Endodermal cell (in vitro differentiated cells): ENCODE measurements around the gene ZFP28. TPM values are rescaled to one million over a fixed set of nuclear protein-coding genes. Genes with fewer than 3 reads are reported as not detected.

Source experiments
- DNase-seq: peaks from one replicate; pipeline ENCODE4 v3.0.0-alpha.2; 2017
- H3K27ac ChIP-seq: 2 replicates; pipeline ENCODE4 v1.5.1; 2013; ENCODE audit warnings: mild to moderate bottlenecking, low read depth, low read length, moderate library complexity
- H3K27me3 ChIP-seq: 2 replicates; pipeline ENCODE4 v1.6.1; 2013; ENCODE audit warnings: mild to moderate bottlenecking, low read length, moderate library complexity; ENCODE audit not compliant: insufficient read depth, control insufficient read depth, poor library complexity, severe bottlenecking
- H3K36me3 ChIP-seq: 2 replicates; pipeline ENCODE4 v1.7.0; 2013; ENCODE audit warnings: mild to moderate bottlenecking, low read length, moderate library complexity; ENCODE audit not compliant: control insufficient read depth, insufficient read depth
- H3K4me1 ChIP-seq: one replicate; pipeline ENCODE4 v1.7.0; 2013; ENCODE audit warnings: low read length; ENCODE audit not compliant: control insufficient read depth, insufficient read depth
- H3K4me3 ChIP-seq: 2 replicates; pipeline ENCODE4 v1.5.1; 2013; ENCODE audit warnings: mild to moderate bottlenecking, low read length, moderate library complexity
- H3K9ac ChIP-seq: 2 replicates; pipeline ENCODE4 v1.6.1; 2013; ENCODE audit warnings: mild to moderate bottlenecking, low read length, moderate library complexity; ENCODE audit not compliant: poor library complexity, severe bottlenecking; ENCODE audit errors: extremely low read depth
- H3K9me3 ChIP-seq: 2 replicates; pipeline ENCODE4 v1.6.1; 2013; ENCODE audit warnings: mild to moderate bottlenecking, low read length, moderate library complexity; ENCODE audit not compliant: control insufficient read depth
- H3K27ac Mint-ChIP-seq: 2 replicates; pipeline ENCODE4 v1.8.0; 2020; ENCODE audit warnings: mixed read lengths
- H3K27me3 Mint-ChIP-seq: 2 replicates; pipeline ENCODE4 v1.8.0; 2021; ENCODE audit warnings: mild to moderate bottlenecking, mixed read lengths; ENCODE audit not compliant: insufficient read depth
- H3K36me3 Mint-ChIP-seq: 2 replicates; pipeline ENCODE4 v1.8.0; 2020; ENCODE audit warnings: low read depth, mixed read lengths
- H3K4me1 Mint-ChIP-seq: 2 replicates; pipeline ENCODE4 v1.8.0; 2020; ENCODE audit warnings: mixed read lengths
- H3K4me3 Mint-ChIP-seq: 2 replicates; pipeline ENCODE4 v1.8.0; 2020; ENCODE audit warnings: mild to moderate bottlenecking, moderate library complexity, mixed read lengths
- H3K9me3 Mint-ChIP-seq: 2 replicates; pipeline ENCODE4 v1.8.0; 2020; ENCODE audit warnings: mild to moderate bottlenecking, mixed read lengths
- CTCF ChIP-seq: fragments of 200-600 bp; sonication (generic); conservative IDR thresholded peaks from 2 replicates; pipeline ENCODE4 v1.5.0; 2021; ENCODE audit warnings: antibody characterized with exemption, mild to moderate bottlenecking
- WGBS, 2 experiments: methylation state at CpG; one replicate each; pipeline versions ENCODE4 v1.1.5 to v1.1.7; 2013; ENCODE audit warnings: missing lambda C conversion rate in 2 of 2, mixed read lengths in 1 of 2; ENCODE audit not compliant: insufficient coverage in 1 of 2, insufficient read length in 1 of 2; 5-methylcytosine and 5-hydroxymethylcytosine counted together
- total RNA-seq, 2 donors: library from RNA; stranded (reverse); fragmentation: NEBNext Ultra II Directional in 1 of 2; extraction: Animal tissue kit (Norgen Biotek cat#: 25700) in 1 of 2; gene quantifications; 2 replicates in 1 of 2; 3 replicates in 1 of 2; pipeline ENCODE4 v1.2.1, GENCODE V29; 2021

The ZFP28 gene
- total RNA-seq, 2 donors from 2014 or later = 4.8 to 6.8 TPM

- H3K27ac Mint-ChIP-seq = no peak within 1 kb of the TSS
- H3K9ac ChIP-seq = peak within 1 kb of the TSS; percentile 73
- TF ChIP-seq CTCF = no peak
- WGBS, 2 experiments = 17 to 19% methylated on average over 10 to 74 of the region's 74 CpGs
- H3K4me1 ChIP-seq = no peaks in the 10 kb centered on the region
- no peaks in the 10 kb centered on the region for H3K4me1 Mint-ChIP-seq
- H3K27ac ChIP-seq = peak within 1 kb of the TSS; percentile 89
- H3K9me3 ChIP-seq = peaks cover 65% of the 10 kb centered on the region
- peaks cover 2% of the 10 kb centered on the region for H3K36me3 Mint-ChIP-seq
- H3K36me3 ChIP-seq = no peaks in the 10 kb centered on the region
- H3K27me3 Mint-ChIP-seq = no peaks in the 10 kb centered on the region
- H3K9me3 Mint-ChIP-seq = peaks cover 57% of the 10 kb centered on the region
- no peaks in the 10 kb centered on the region for H3K27me3 ChIP-seq
- DNase-seq = peak; percentile 95
- H3K4me3 Mint-ChIP-seq = no peak within 1 kb of the TSS
- peak within 1 kb of the TSS; percentile 92 for H3K4me3 ChIP-seq
These were observed 31.1 kb upstream of the ZFP28 start, which contains the start of gene ZNF471 for GRCh38 chr19:56507446-56508289. TSS of gene ZNF471 (plus strand) at chr19:56507855. CDS start at chr19:56511572, 3,717 bp downstream.

DNA sequence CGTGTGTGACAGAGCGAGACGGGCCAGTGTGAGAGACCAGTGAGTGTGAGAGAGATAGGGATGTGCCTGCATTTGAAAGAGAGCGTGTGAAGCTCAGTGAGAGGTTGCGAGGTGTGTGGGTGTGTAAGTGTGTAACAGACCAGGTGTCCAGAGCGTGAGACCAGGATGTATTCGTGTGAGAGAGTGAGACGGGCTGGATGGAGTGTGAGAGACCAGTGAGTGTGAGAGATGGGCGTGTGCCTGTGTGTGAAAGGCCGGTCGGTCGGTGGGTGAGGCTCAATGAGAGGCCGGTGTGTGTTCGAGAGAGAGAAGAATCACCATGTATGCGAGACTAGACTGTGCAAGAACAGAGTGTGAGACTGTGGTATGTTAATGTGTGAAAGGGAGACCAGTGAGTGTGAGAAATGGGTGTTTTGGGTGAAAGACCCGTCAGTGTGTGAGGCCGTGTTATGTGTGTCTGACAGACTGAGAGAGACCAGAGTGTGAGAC lies 30.4 kb upstream of the ZFP28 start:
- DNase-seq = no peak
- no peak for TF ChIP-seq CTCF
- Mint-ChIP-seq H3K4me3 (no peak overlapping the region), H3K36me3 (peaks cover under 1% of the 10 kb centered on the region), H3K9me3 (peaks cover 57% of the 10 kb centered on the region), H3K4me1 (no peaks in the 10 kb centered on the region), H3K27me3 (no peaks in the 10 kb centered on the region), H3K27ac (no peak overlapping the region)
- H3K36me3 ChIP-seq = no peaks in the 10 kb centered on the region
- peak overlapping the region; percentile 92 for H3K4me3 ChIP-seq
- no peak overlapping the region for H3K27ac ChIP-seq
- H3K4me1 ChIP-seq = no peaks in the 10 kb centered on the region
- peak overlapping the region; percentile 73 for H3K9ac ChIP-seq
- no peaks in the 10 kb centered on the region for H3K27me3 ChIP-seq
- H3K9me3 ChIP-seq = peaks cover 65% of the 10 kb centered on the region
- 38 to 47% methylated on average over 13 to 17 of the region's 17 CpGs for WGBS, 2 experiments

GRCh38 chr19:56525214-56525860 lies 13.4 kb upstream of the ZFP28 start:
- no peak overlapping the region for H3K27ac Mint-ChIP-seq
- peaks cover 3% of the 10 kb centered on the region for H3K36me3 Mint-ChIP-seq
- Histone ChIP-seq H3K4me1 (no peaks in the 10 kb centered on the region), H3K9me3 (peaks cover 96% of the 10 kb centered on the region), H3K27me3 (no peaks in the 10 kb centered on the region), H3K36me3 (no peaks in the 10 kb centered on the region), H3K9ac (no peak overlapping the region), H3K27ac (no peak overlapping the region), H3K4me3 (peak overlapping the region; percentile 67)
- H3K27me3 Mint-ChIP-seq = no peaks in the 10 kb centered on the region
- no peaks in the 10 kb centered on the region for H3K4me1 Mint-ChIP-seq
- H3K4me3 Mint-ChIP-seq = no peak overlapping the region
- no peak for DNase-seq
- WGBS, 2 experiments = 85 to 100% methylated on average over 2 to 3 of the region's 4 CpGs
- H3K9me3 Mint-ChIP-seq = peaks cover 98% of the 10 kb centered on the region
- TF ChIP-seq CTCF = no peak
